HCT116 (cell line): ENCODE data around the gene EME1. TPM values are rescaled to one million over a fixed set of nuclear protein-coding genes. Genes with fewer than 3 reads are reported as not detected.

Experiments used
- ATAC-seq: fragments of 200-7000 bp; cut with Tn5 transposase; 2 replicates; pipeline ENCODE4 v1.9.1; 2020; ENCODE audit warnings: mild to moderate bottlenecking, moderate library complexity
- BruUV-seq: library from RNA; stranded (reverse); fragments of 400-500 nt; replicated peaks from 2 replicates; lab custom pipeline; 2021; lab: Mats Ljungman, UMichigan
- CTCF ChIA-PET: fragments of 300-600 bp; sonication (Branson Sonifier 250); formaldehyde crosslinking; loops from one replicate; lab custom pipeline; 2021; ENCODE audit warnings: antibody characterized with exemption; lab: Charles Lee
- POLR2A ChIA-PET: fragments of 300-600, 350-600 bp; sonication (Branson Sonifier 250); formaldehyde crosslinking; loops from one replicate; lab custom pipeline; 2021; ENCODE audit warnings: antibody characterized with exemption; lab: Charles Lee
- RAD21 ChIA-PET, 2 experiments: fragments of 300-600 bp; sonication (Branson Sonifier 250); formaldehyde crosslinking; loops; one replicate each; lab custom pipeline; 2023; ENCODE audit warnings: low total read pairs in 2 of 2; ENCODE audit not compliant: uncharacterized antibody in 2 of 2, unreplicated experiment in 2 of 2, low non-redundant PET in 1 of 2; lab: Charles Lee
- DNase-seq: peaks from one replicate; pipeline ENCODE4 v3.0.0-alpha.2; 2010; ENCODE audit warnings: low read depth, low spot score
- H2AFZ ChIP-seq: fragments of 200-600 bp; shearing (Covaris generic), sonication (generic); 2 replicates; pipeline ENCODE4 v1.6.1; 2017; ENCODE audit warnings: low read depth, mixed run types, mixed read lengths, antibody characterized with exemption, low read length; ENCODE audit not compliant: poor library complexity, severe bottlenecking
- H3K27ac ChIP-seq: 2 replicates; pipeline ENCODE4 v1.5.1; 2012; ENCODE audit warnings: low read depth, low read length
- H3K27me3 ChIP-seq: fragments of 200-600 bp; sonication (generic); 2 replicates; pipeline ENCODE4 v1.6.1; 2016; ENCODE audit warnings: mixed run types, low read length, mixed read lengths; ENCODE audit not compliant: insufficient read depth
- H3K36me3 ChIP-seq, 2 experiments: fragments of 200-500 bp in 1 of 2; fragments of 200-600 bp in 1 of 2; sonication (Bioruptor generic) in 1 of 2; sonication (generic) in 1 of 2; 2 replicates each; pipeline versions ENCODE4 v1.5.1 to v1.6.1; 2014 to 2016; ENCODE audit warnings: low read length in 2 of 2, inconsistent platforms in 1 of 2, mixed read lengths in 1 of 2, mixed run types in 1 of 2; ENCODE audit not compliant: insufficient read depth in 2 of 2, control insufficient read depth in 1 of 2
- H3K4me1 ChIP-seq, 2 experiments: fragments of 200-600 bp in 1 of 2; sonication (generic) in 1 of 2; 2 replicates each; pipeline versions ENCODE4 v1.5.1 to v1.6.1; 2012 to 2017; ENCODE audit warnings: low read length in 2 of 2, inconsistent platforms in 1 of 2, mild to moderate bottlenecking in 1 of 2, mixed read lengths in 1 of 2, mixed run types in 1 of 2, moderate library complexity in 1 of 2; ENCODE audit not compliant: insufficient read depth in 2 of 2, control insufficient read depth in 1 of 2
- H3K4me2 ChIP-seq: fragments of 200-600 bp; sonication (generic); 2 replicates; pipeline ENCODE4 v1.6.1; 2017; ENCODE audit warnings: mixed run types, low read length, mixed read lengths
- H3K4me3 ChIP-seq, 2 experiments: fragments of 200-600 bp in 1 of 2; sonication (generic) in 1 of 2; replicated peaks in 1 of 2; 2 replicates each; pipeline ENCODE4 v1.5.1; 2011 to 2016; ENCODE audit warnings: low read length in 2 of 2, control low read depth in 1 of 2, low read depth in 1 of 2, mild to moderate bottlenecking in 1 of 2, mixed read lengths in 1 of 2, mixed run types in 1 of 2
- H3K79me2 ChIP-seq: fragments of 200-600 bp; sonication (generic); 2 replicates; pipeline ENCODE4 v1.6.1; 2017; ENCODE audit warnings: mild to moderate bottlenecking, mixed run types, low read length, moderate library complexity, mixed read lengths; ENCODE audit not compliant: insufficient read depth
- H3K9ac ChIP-seq: fragments of 200-600 bp; sonication (generic); 2 replicates; pipeline ENCODE4 v1.6.1; 2016; ENCODE audit warnings: low read length, mixed read lengths
- H3K9me2 ChIP-seq: fragments of 200-600 bp; sonication (generic), shearing (Covaris generic); 2 replicates; pipeline ENCODE4 v1.6.1; 2017; ENCODE audit warnings: mixed run types, mild to moderate bottlenecking, moderate library complexity; ENCODE audit not compliant: insufficient read depth
- H3K9me3 ChIP-seq, 2 experiments: fragments of 200-500 bp in 1 of 2; fragments of 200-600 bp in 1 of 2; sonication (Bioruptor generic) in 1 of 2; sonication (generic) in 1 of 2; 2 replicates each; pipeline ENCODE4 v1.6.1; 2014 to 2017; ENCODE audit warnings: low read length in 2 of 2, mixed read lengths in 2 of 2, inconsistent platforms in 1 of 2, low read depth in 1 of 2, mild to moderate bottlenecking in 1 of 2, mixed run types in 1 of 2, moderate library complexity in 1 of 2; ENCODE audit not compliant: control insufficient read depth in 1 of 2, insufficient read depth in 1 of 2
- H4K20me1 ChIP-seq: fragments of 200-600 bp; sonication (generic), shearing (Covaris generic); 2 replicates; pipeline ENCODE4 v1.6.1; 2017; ENCODE audit warnings: mixed run types, mild to moderate bottlenecking, moderate library complexity; ENCODE audit not compliant: insufficient read depth
- CBX3 ChIP-seq: IDR thresholded peaks from 2 replicates; pipeline ENCODE4 v1.6.1; 2012; ENCODE audit warnings: low read depth
- EGR1 ChIP-seq: IDR thresholded peaks from 2 replicates; pipeline ENCODE4 v1.6.1; 2012; ENCODE audit warnings: low read depth
- ELF1 ChIP-seq: IDR thresholded peaks from 2 replicates; pipeline ENCODE4 v1.6.1; 2012; ENCODE audit warnings: low read depth, borderline replicate concordance
- EZH2 ChIP-seq: fragments of 200-600 bp; sonication (generic); IDR thresholded peaks from 2 replicates; pipeline ENCODE4 v1.6.1; 2017; ENCODE audit warnings: antibody characterized with exemption, mixed run types
- EZH2phosphoT487 ChIP-seq: fragments of 200-600 bp; IDR thresholded peaks from 2 replicates; pipeline ENCODE4 v1.6.1; 2018; ENCODE audit warnings: antibody characterized with exemption, borderline replicate concordance
- JUND ChIP-seq: IDR thresholded peaks from 2 replicates; pipeline ENCODE4 v1.6.1; 2012
- POLR2A ChIP-seq: IDR thresholded peaks from 2 replicates; pipeline ENCODE4 v1.7.0; 2011; ENCODE audit warnings: borderline replicate concordance; ENCODE audit not compliant: insufficient read depth, insufficient read length; ENCODE audit errors: extremely low read depth
- POLR2AphosphoS5 ChIP-seq: IDR thresholded peaks from 2 replicates; pipeline ENCODE4 v1.6.1; 2011; ENCODE audit warnings: mild to moderate bottlenecking, low read depth, low read length, moderate library complexity
- RAD21 ChIP-seq: IDR thresholded peaks from 2 replicates; pipeline ENCODE4 v1.6.1; 2012; ENCODE audit warnings: low read depth, mild to moderate bottlenecking
- SIN3A ChIP-seq: IDR thresholded peaks from 2 replicates; pipeline ENCODE4 v1.6.1; 2012; ENCODE audit warnings: low read depth
- SP1 ChIP-seq: IDR thresholded peaks from 2 replicates; pipeline ENCODE4 v1.6.1; 2012; ENCODE audit warnings: low read depth
- SRF ChIP-seq: IDR thresholded peaks from 2 replicates; pipeline ENCODE4 v1.6.1; 2012; ENCODE audit warnings: low read depth
- TCF7L2 ChIP-seq: IDR thresholded peaks from 2 replicates; pipeline ENCODE4 v1.7.0; 2011; ENCODE audit warnings: borderline replicate concordance, inconsistent platforms; ENCODE audit not compliant: insufficient read depth, insufficient read length; ENCODE audit errors: extremely low read depth
- YY1 ChIP-seq: IDR thresholded peaks from 2 replicates; pipeline ENCODE4 v1.6.1; 2011; ENCODE audit warnings: low read length, low read depth, moderate library complexity, mild to moderate bottlenecking; ENCODE audit not compliant: insufficient replicate concordance; ENCODE audit errors: extremely low read depth
- ZBTB33 ChIP-seq: IDR thresholded peaks from 2 replicates; pipeline ENCODE4 v1.6.1; 2011; ENCODE audit warnings: mild to moderate bottlenecking, low read length, moderate library complexity; ENCODE audit not compliant: insufficient replicate concordance; ENCODE audit errors: extremely low read depth
- ZFX ChIP-seq: fragments of 450-650 bp; IDR thresholded peaks from 2 replicates; pipeline ENCODE4 v1.6.1; 2017
- ZNF274 ChIP-seq: fragments of 200-500 bp; sonication (Bioruptor generic); IDR thresholded peaks from 2 replicates; pipeline ENCODE4 v1.6.1; 2014; ENCODE audit warnings: mild to moderate bottlenecking, low read depth, low read length, inconsistent platforms
- intact Hi-C: fragments of 100-400 bp; cut with micrococcal nuclease; formaldehyde crosslinking; loops from 2 replicates; pipeline ENCODE4 v1.10.0; 2022
- total RNA-seq: library from RNA; stranded (reverse); gene quantifications from one replicate; pipeline ENCODE4 v1.2.1, GENCODE V29; 2021; ENCODE audit not compliant: unreplicated experiment
- TF ChIP-seq, protein P1 (sequence below): IDR thresholded peaks from 2 replicates; pipeline ENCODE4 v1.6.1; 2012
- TF ChIP-seq, protein P2 (sequence below), 3 experiments: fragments of 200-600 bp in 1 of 3; sonication (generic) in 1 of 3; IDR thresholded peaks in 2 of 3; conservative IDR thresholded peaks in 1 of 3; 2 replicates each; pipeline ENCODE4 v1.5.1; 2012 to 2017; ENCODE audit warnings: low read depth in 2 of 3, low read length in 2 of 3, antibody characterized with exemption in 1 of 3, borderline replicate concordance in 1 of 3, control low read depth in 1 of 3, mild to moderate bottlenecking in 1 of 3, mixed read lengths in 1 of 3, mixed run types in 1 of 3, moderate library complexity in 1 of 3; ENCODE audit not compliant: insufficient read depth in 1 of 3
- TF ChIP-seq, protein P3 (sequence below): IDR thresholded peaks from 2 replicates; pipeline ENCODE4 v1.6.1; 2012; ENCODE audit warnings: low read depth

Gene EME1
- total RNA-seq, 1 experiment from 2014 or later, result 31.8 TPM

DNA sequence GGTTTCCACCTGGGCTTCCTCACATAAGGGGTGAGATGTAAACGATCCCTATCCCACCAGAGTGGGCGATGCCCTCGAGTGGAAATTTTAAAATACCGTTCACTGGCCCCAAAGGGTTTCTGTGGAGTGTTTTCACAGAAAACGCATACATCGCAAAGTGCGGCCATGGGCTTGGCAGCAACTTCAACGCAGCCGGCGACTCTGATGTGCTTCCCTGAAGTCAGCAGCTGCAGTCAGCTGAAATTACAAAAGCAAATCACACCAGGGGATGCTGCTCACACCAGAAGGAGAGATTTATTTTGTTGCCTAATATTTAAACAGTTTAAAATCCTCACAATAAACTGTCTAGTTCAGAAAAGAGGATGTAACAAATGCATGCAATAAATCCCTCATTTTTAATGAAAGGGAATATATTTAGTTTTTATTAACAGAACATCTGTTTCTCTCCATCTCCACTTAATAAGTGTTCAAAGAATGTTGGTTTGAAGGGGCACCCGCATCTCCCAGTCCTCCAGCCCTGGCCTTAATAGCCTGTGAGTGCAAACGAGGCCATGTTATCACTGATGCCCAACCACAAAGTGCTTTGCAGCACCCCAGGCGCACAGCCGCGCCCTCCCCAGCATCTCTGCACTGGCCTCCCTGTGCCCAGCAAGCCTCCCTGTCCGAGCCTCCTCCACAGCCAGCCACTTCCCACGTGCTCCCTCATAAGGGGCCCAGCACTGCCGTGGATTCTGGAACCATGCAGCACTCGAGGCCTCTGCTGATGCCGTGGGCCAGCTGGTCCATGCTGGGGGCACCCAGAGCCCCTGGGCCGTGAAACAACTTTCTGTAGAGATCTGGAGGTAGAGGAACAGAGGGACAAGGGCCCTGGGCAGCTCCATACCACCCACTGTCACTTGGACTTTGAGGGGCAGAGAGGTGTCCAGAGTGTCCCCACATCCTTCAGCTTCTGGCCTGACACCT, 44.4 kb upstream of the EME1 start:
- ATAC-seq, result no peak

More for the DNA sequence above, 44.4 kb upstream of the EME1 start:
- no peaks in the 10 kb centered on the region for H3K36me3 ChIP-seq
- POLR2A ChIA-PET, result no interaction called here
- TF ChIP-seq, protein P1, sequence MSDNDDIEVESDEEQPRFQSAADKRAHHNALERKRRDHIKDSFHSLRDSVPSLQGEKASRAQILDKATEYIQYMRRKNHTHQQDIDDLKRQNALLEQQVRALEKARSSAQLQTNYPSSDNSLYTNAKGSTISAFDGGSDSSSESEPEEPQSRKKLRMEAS, result no peak
- TF ChIP-seq, protein P2, sequence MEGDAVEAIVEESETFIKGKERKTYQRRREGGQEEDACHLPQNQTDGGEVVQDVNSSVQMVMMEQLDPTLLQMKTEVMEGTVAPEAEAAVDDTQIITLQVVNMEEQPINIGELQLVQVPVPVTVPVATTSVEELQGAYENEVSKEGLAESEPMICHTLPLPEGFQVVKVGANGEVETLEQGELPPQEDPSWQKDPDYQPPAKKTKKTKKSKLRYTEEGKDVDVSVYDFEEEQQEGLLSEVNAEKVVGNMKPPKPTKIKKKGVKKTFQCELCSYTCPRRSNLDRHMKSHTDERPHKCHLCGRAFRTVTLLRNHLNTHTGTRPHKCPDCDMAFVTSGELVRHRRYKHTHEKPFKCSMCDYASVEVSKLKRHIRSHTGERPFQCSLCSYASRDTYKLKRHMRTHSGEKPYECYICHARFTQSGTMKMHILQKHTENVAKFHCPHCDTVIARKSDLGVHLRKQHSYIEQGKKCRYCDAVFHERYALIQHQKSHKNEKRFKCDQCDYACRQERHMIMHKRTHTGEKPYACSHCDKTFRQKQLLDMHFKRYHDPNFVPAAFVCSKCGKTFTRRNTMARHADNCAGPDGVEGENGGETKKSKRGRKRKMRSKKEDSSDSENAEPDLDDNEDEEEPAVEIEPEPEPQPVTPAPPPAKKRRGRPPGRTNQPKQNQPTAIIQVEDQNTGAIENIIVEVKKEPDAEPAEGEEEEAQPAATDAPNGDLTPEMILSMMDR (IDR thresholded peaks at IDR 0.05 in 2 of 3, conservative IDR thresholded peaks at IDR 0.05 in 1 of 3; ENCODE audit: borderline replicate concordance in 1 of 3, insufficient read depth in 1 of 3, low read depth in 2 of 3, low read length in 2 of 3), result no peak
- TF ChIP-seq YY1 (no peak), ELF1 (no peak), SRF (no peak), ZFX (no peak), EZH2 (no peak), ZBTB33 (no peak), POLR2A (no peak), SIN3A (no peak), POLR2AphosphoS5 (no peak), SP1 (no peak), JUND (no peak), ZNF274 (no peak), EZH2phosphoT487 (no peak), EGR1 (no peak), TCF7L2 (no peak), CBX3 (no peak), RAD21 (no peak)
- TF ChIP-seq, protein P3, sequence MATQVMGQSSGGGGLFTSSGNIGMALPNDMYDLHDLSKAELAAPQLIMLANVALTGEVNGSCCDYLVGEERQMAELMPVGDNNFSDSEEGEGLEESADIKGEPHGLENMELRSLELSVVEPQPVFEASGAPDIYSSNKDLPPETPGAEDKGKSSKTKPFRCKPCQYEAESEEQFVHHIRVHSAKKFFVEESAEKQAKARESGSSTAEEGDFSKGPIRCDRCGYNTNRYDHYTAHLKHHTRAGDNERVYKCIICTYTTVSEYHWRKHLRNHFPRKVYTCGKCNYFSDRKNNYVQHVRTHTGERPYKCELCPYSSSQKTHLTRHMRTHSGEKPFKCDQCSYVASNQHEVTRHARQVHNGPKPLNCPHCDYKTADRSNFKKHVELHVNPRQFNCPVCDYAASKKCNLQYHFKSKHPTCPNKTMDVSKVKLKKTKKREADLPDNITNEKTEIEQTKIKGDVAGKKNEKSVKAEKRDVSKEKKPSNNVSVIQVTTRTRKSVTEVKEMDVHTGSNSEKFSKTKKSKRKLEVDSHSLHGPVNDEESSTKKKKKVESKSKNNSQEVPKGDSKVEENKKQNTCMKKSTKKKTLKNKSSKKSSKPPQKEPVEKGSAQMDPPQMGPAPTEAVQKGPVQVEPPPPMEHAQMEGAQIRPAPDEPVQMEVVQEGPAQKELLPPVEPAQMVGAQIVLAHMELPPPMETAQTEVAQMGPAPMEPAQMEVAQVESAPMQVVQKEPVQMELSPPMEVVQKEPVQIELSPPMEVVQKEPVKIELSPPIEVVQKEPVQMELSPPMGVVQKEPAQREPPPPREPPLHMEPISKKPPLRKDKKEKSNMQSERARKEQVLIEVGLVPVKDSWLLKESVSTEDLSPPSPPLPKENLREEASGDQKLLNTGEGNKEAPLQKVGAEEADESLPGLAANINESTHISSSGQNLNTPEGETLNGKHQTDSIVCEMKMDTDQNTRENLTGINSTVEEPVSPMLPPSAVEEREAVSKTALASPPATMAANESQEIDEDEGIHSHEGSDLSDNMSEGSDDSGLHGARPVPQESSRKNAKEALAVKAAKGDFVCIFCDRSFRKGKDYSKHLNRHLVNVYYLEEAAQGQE, result no peak
- TF ChIP-seq, all 23 proteins: peak for 0
- H3K9me3 ChIP-seq, result no peaks in the 10 kb centered on the region
- H3K79me2 ChIP-seq, result no peaks in the 10 kb centered on the region
- H3K27me3 ChIP-seq, result no peaks in the 10 kb centered on the region
- no peak overlapping the region for H3K4me3 ChIP-seq
- RAD21 ChIA-PET, result no interaction called here
- H3K9ac ChIP-seq, result no peak overlapping the region
- no peak for DNase-seq
- no peaks in the 10 kb centered on the region for H3K9me2 ChIP-seq
- CTCF ChIA-PET, result no interaction called here
- no peak overlapping the region for H3K27ac ChIP-seq
- no peaks in the 10 kb centered on the region for H3K4me1 ChIP-seq
- H2AFZ ChIP-seq, result no peak overlapping the region
- intact Hi-C loops, result no loop called here
- H3K4me2 ChIP-seq, result no peak overlapping the region
- BruUV-seq, result no TSS peak
- H4K20me1 ChIP-seq, result no peaks in the 10 kb centered on the region
